GM18508 (cell line): ENCODE measurements around the gene EIF4G1.

Experiments
- ATAC-seq: cut with Tn5 transposase; IDR thresholded peaks from one replicate; pipeline ENCODE4 v1.9.1; 2021; ENCODE audit warnings: moderate number of reproducible peaks; ENCODE audit not compliant: insufficient read depth, unreplicated experiment

The EIF4G1 gene

GRCh38 chr3:184349563-184350470 is 35.4 kb downstream of the EIF4G1 start:
- no peak for ATAC-seq

GRCh38 chr3:184350618-184351017 is 36.2 kb downstream of the EIF4G1 start:
- no peak for ATAC-seq

GRCh38 chr3:184351511-184352148 is 37.2 kb downstream of the EIF4G1 start:
- no peak for ATAC-seq

- no peak for ATAC-seq
Observed at GRCh38 chr3:184352149-184352785, 37.9 kb downstream of the EIF4G1 start.

- ATAC-seq, result no peak
Observed at GRCh38 chr3:184352897-184353545, 38.6 kb downstream of the EIF4G1 start.

- ATAC-seq, result no peak
Observed at GRCh38 chr3:184353546-184353941, 39.1 kb downstream of the EIF4G1 start.

DNA sequence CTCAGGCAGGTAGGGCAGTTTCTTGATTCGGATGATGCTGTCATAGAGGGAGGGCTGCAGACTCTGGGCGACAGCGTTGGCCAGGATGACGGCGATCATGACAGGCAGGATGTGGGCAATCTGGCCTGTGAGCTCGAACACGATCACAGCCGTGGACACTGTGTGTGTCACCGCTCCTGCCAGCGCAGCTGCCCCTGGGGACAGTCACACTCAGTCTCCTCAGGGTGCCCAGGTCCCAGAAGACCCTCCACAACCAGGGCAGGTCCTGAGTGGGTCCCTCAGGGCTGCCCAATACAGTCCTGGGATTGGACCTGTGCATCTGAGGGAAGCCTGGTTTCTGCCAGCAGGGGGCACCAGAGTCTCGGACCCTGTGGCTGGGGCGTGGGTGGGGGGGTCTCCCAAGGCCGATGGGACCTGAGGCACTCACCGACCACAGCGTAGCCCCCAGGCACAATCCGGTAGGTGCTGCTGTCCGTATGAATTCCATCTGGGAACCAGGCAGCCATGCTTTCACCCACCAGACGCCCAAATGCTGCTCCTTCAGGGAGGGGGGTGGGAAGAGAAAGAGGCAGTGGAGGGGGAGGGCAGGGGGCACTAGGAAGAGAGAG is 39.8 kb downstream of the EIF4G1 start:
- ATAC-seq, result no peak

GRCh38 chr3:184354754-184355153 is 40.3 kb downstream of the EIF4G1 start:
- no peak for ATAC-seq

- no peak for ATAC-seq
Observed at GRCh38 chr3:184355261-184356040, 41.0 kb downstream of the EIF4G1 start.

DNA sequence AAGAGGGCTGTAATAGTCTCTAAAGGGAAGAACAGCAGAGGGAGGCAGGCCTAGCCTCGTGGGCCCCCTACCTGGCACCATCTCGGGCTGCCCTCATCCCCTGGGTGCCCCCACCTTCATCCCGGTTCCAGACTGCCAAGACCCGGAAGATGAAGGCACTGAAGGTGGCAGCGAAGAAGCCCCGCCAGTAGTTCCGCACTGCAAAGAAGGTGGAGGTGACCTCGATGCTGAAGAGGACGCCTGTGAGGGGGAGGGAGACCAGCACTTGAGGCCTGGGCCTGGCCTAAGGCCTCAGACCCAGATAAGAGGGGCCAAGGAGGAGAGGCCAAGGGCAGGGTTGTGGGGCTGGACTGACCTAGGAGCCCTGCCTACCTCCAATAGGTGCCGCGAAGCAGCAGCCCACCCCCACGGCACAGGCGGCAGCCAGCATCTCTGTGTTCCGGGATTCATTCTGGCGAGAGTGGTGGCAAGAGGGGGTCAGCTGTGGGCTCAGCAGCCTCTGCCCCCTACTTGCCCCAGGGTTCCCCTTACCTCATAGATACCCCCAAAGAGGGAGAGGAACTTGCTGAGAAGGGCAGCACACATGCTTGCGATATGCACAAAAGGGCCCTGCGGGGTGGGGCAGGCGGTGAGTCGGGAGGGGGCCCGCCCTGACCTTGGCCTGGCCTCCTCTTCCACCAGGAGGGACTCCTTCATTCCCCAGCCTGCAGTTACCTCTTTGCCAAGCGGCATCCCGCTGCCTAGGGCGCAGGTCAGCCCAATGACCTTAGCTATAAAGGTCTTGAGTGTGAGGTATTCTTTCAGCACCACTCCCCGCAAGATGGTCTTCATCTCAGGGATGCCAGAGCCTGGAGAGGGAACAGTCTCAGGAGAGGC is 43.1 kb downstream of the EIF4G1 start:
- no peak for ATAC-seq

- no peak for ATAC-seq
Observed at GRCh38 chr3:184358124-184358767, 43.8 kb downstream of the EIF4G1 start.

DNA sequence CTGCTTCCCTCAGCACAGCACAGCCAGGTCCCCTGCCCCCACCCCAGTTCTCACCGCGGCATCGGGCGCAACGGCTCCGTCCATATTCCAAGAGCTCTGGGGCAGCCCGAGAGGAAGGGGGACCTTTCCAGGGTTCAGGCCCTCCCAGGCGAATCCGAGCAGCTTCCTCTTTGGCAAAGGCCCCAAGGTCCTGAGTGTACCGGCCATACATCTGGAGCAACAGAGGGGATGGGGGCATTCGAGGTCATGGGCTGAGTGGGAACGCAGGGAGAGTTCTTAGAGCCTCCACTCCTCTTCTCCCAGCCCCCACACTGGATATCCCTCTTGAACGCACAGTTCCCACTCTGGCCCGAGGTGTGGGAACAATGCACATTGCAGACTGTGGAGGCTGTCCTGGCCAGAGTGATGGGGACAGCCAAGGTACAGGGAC is 44.5 kb downstream of the EIF4G1 start:
- no peak for ATAC-seq

DNA sequence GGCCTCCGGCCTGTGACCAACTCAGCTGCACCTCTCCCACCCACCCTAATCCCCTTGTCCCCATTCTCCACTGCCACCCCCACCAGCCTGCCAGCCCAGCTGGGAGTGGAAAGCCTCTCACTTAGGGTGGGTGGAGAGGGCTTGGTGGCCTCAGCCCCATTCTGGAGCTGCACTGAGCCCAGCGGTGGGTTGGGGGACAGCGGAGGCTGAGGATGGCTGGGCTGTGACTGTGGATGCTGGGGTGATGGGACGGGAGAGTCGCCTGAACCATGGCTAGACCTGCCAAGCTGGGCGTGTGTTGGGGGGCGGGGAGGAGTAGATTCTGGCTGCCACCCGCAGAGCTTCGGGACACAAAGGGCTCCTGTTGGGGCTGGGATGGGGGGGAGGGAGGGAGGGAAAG is 45.2 kb downstream of the EIF4G1 start:
- ATAC-seq, result no peak

GRCh38 chr3:184360070-184360928 is 45.9 kb downstream of the EIF4G1 start:
- no peak for ATAC-seq

DNA sequence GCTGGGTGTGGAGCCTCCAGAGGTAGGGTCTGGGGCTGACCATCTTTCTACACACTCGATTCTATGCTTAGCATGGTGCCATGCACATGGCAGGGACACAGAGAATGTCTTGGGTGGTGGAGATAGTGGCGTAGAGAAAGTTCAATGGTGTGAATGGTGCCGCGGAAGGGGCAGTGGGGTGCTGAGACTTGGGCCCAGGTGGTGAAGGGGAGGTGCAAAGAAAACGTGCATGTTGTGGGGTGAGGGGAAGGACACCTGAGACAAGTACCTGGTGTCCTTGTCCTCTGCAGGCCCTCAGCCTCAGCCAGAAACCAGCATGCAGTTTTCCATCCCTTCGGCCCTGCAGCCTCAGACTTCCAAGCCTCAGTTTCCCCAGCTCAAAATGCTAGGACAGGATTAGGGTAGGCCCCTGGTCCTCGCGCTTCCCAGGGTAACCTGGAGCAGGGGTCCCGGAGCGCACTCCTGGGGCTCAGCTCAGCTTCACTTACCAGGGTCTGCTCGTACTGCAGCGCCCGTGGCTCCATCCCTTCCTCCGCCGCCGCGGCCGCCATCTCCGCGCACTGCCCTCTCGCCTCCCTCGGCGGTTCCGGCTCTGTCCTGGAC is 46.6 kb downstream of the EIF4G1 start:
- ATAC-seq, result no peak

DNA sequence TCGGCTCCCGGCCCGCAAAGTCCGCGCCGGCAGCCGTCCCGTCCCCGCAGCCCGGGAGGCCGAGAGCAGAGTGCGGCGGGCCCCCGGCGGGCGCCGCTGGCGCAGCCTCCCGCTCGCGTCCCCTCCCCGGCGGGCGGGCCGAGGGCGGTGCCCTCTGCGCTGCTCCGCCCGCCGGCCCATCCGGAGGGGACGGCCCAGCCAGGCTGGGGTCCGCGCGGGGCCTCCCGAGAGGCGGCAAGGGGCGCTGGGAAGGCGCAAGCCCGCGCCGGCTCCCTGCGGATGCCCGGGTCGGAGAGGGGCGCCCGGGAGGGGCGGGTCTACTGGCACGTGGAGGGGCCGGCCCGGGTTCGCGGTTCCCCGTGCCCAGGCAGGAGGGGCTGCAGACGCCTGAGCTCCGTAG is 47.1 kb downstream of the EIF4G1 start, which contains the start of the genes CLCN2 and POLR2H:
Gene CLCN2, minus strand, starts transcription at position 74 of the 400 bp plus-strand sequence. CDS start 126 bp downstream, outside the sequence.
Gene POLR2H, plus strand, starts transcription at position 179 of the 400 bp plus-strand sequence. CDS start 1,783 bp downstream, outside the sequence.
- ATAC-seq, result no peak
